SW 1271 (cell line): ENCODE results near the gene CPSF3.

Experiments
- DNase-seq, 2 experiments: peaks; one replicate each; lab custom pipeline; 2025; lab: John Stamatoyannopoulos, UW

Gene CPSF3

DNA sequence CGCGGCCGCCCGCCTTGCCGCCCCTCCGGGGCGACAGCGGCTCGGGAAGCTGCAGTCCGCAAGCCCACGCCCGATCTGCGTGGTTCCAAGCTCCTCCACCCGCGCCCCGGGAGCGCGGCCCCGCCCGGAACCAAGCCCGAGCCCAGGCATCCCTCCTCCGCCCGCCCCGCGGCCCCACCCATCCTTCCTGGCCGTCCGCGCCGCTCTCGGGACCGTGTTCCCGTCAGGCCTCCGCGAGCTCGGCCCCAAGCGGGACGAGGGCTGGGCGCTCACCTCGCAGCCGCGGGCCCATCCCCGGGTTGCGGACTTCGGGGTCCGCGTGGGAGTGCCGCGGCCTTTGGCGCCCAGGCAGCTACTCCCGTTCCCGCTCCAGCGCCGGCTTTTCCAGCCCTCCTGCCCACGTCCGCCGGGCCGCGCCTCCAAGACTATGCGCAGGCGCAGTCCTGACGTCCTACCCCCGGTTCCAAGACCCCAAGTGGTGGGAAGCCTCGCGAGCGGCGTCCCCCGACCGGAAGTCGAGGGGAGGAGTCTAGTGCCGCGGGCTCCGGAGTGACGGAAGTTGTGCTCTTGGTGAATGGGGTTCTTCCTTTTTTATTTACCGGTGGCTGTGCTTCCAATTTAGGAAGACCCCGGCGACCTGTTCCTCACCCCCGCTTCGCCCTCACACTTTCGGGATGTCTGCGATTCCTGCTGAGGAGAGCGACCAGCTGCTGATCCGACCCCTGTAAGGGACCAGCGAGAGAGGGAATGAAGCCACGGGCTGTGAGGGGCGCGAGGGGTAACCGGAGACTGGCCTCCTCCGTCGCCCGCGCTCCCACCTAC is at the start of gene CPSF3, which contains the start of gene ITGB1BP1:
Gene CPSF3, plus strand, starts transcription at position 555 of the 822 bp plus-strand sequence. Its CDS starts 120 bp downstream, at position 675.
Gene ITGB1BP1, minus strand, starts transcription at position 429 of the 822 bp plus-strand sequence. CDS start 4,831 bp downstream, outside the sequence.
- peak; percentile 93 to 95 for DNase-seq

DNA sequence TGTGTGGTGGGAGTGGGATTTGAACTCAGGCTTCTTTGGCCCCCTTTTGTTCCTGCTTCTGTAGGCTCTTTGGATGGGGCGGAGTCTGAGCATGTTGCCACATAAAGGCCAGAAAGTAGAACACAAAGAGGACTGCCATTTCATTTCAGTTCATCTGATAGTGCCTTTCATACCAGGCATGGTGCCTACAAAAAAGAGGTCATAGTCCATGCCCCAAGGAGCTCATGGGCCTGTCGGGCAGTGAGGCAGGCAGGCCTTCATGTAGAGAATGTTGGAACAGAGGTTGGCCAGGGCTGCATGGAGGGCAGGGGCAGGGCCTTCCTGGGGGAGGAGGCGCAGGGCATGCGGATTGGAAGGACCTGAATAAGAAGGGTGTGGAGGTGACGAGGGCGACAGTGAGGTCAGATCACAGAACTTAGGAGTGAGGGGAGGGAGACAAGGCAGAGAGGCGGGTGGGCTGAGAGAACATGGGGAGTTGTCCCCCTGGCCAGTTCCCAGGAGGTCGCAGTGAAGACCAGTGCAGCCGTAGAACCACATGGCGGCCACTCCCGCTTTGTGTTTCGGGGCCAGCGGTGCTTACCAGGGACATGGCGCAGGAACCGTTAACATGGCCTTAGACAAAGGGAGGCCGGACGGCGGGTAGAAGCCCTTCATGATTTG is 49.3 kb upstream of the CPSF3 start:
- DNase-seq, result no peak

DNA sequence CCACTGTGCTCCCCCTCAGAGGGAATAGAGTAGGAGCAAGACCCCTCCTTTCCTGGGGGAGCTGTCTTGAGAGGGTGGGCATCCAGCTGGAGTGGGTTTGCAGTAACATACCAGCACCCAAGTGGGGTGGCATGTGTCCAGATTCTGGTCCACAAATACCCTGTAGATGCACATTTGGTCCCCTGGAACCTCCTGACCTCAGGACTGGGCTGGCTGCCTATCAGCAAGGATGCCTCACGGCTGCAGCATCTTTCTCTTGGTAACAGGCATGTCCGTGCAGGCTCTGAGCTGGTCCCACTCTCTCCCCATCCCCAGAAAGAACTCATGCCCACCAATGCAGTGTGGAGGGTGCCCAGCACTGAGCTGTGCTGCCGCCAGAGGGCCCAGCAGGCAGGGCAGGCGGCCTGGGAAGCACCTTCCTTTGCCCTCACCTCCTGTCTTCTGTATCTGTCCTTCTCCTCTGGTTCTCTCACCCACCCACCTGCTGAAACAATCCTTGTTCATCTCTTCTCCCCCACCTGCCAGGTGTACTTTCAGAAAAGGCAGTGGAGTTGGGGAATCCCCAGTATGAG is 47.5 kb upstream of the CPSF3 start:
- DNase-seq, result no peak

DNA sequence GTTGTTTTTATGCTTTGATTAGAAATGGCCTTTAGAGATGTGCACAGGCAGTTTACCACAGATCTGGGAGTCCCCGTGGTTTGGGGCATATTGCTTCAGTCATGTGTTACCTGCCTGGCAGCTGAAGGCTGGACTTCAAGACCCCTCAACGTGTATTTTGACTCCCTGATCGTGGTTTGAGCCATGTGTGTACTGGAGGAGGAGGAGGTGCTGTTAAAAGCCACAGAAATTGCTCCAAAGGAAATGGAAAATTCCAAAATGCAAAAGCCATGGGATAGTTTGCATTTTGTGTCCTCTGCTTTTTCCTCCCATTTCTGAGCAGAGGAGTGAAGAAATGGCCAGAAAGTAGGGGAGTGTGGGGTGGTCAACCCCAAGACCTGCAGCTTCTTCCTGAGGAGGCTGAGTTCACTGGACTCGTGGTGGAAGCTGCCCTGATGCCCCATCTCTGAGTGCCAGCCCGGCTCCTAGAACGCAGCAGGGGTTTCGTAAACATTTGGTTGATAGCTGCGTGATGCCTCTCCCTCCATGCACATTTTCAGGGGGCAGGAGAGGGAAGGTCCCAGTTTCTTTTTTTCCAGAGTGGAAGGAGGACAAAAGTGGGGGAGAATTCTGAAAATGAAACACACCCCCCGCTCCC is 45.9 kb upstream of the CPSF3 start:
- no peak for DNase-seq

DNA sequence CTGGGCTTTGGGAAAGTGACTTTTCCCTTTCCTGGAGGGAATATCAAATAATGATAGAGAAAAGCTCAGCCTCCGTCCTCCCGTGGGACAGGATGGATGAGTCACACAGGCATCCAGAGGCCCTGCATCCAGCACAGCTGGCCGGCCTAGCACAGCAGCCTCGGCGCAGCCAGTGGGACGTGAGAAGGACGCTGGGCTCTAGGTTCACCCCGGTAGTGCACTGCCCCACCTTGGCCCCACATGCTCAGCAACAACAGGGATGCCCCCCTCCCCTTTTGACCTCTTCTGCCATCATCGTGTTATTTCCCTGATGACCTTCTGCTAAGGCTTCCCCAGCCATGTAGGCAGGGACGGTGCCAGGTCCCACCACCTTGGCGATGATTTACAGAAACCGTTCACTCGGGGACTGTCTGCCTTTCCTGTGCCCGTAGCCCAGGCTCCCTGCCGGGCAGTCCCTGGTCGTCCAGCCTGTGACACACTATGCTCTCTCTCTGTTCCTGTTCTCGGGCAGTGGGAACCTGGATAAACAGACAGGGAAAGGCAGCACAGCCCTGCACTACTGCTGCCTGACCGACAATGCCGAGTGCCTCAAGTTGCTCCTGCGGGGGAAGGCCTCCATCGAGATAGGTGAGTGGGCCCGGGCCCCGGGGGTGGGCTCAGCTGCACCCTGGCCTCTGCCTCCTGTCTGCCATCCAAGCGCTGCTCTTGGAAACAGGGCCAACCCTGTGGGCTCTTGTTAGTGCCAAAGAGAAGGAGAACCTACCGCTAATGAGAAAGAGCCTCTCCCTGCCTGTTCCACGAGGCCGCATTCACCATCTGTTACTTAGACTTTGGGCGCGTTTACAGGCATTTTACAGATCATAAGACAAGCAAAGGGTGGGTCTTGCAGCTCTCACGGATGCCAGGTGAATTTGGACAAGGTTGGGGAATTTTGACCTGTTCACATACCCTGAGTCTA is 44.7 kb upstream of the CPSF3 start:
- peak in 1 of 2 experiments; percentile 47 for DNase-seq

DNA sequence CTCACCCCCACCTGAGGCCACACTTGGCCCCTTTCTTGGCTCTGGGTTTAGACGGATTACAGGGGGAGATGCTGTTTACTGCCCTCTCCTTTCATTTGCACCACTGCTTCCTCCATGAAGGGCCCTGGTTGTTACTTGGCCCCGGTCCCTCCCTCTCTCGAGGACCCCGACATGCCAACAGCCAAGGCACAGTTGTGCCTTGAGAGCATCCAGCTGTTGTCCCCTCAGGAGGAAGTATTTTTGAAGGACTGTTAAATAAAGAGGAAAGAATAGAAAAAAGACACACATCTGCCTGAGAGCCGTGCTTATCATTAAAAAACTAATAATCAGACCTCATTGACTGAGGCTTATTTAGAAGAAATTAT is 44.1 kb upstream of the CPSF3 start:
- no peak for DNase-seq

DNA sequence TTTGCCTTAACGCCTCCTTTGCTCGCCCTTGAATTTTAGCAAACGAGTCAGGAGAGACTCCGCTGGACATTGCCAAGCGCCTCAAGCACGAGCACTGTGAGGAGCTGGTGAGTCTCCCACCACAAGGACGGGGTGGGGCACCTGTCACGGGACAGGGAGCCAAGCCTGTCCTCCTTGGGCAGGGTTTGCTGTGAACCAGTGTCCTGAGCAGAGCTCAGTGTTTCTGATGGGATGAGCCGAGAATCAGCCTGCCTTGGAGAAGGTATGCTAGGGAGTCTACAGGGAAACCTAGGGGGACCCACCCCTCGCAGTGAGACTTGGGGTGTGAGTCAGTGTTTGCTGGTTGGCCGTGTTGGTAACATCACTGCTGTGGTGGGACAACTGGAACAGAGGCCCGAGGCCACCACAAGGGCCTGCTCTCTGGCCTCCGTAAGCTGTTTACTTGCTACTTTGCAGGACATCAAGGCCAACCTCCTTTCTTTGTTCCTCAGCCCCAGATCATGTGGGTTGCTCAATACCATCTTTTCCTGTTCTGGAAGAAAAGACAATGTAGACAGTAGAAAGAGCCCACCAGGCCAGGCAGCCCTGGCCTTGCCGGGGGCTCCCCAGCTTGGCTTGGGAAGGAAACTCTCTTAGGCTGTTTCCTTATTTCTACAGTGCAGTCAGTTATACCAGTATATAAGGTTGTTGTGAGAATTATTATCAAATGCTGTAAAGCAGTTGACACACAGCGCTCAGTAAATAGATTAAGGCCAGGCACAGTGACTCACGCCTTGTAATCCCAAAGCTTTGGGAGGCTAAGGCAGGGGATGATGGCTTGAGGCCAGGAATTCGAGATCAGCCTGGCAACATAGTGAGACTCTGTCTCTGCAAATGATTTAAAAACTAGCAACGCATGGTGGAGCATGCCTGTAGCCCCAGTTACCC is 42.5 kb upstream of the CPSF3 start:
- DNase-seq, result no peak

DNA sequence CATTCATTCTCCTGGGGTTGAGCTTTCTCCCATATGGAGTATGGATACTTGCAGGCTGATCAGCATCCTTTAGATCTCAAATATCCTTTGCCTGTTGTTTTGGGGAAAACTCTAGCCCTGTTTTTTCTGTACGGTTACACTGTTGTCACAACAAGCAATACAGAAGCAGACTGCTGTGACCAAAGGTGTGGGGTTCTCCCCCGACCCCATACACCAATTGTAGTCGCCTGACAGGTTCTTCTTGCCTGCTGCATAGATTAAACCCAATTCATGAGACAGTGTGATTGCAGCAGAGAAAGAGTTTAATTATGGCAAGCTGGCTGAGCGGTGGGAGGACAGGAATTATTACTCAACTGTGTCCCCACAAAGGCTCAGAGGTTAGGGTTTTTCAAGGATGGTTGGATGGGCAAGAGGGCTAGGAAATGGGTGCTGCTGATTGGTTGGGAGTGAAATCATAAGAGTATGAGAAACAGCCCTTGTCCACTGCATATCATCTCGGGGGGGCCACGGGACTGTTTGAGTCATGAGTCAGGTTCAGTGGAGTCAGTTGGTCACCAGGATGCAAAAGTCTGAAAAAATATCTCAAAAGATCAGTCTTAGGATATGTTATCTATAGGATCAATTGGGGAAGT is 40.7 kb upstream of the CPSF3 start:
- DNase-seq, result no peak

DNA sequence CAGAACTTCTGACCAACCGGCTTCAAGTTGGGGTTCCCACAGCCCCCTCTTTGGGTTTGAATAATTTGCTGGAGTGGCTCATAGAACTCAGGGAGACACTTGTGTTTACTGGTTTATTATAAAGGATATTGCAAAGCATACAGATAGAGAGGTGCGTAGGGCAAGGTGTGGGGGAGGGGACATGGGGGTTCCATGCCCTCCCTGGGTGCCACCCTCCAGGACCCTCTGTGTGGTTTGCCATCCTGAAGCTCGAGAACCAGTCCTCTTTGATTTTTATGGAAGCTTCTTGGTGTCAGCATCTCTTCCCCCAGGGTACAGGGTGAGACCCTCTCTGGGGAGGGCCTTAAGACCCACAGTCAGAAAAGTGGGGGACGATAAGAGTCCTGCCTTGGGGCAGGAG is 38.9 kb upstream of the CPSF3 start:
- DNase-seq, result no peak

DNA sequence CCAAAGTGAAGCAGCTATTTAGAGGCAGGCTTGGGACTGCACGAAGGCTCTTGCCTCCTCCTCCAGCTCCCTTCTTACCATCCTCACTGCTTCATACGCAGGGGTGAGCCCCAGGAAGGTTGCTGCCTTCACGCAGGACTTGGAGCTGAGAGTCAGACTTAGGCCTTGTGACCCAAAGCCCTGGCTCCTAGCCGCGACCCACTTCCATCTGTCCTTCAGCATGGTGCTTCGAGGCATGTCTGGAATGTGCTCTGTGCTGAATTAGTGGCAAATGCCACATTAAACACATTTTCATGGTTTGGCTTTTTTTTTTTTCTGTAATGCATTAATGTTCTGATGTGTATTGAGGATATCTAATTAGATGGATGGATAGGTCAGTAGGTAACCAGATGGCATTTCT is 37.6 kb upstream of the CPSF3 start:
- no peak for DNase-seq

DNA sequence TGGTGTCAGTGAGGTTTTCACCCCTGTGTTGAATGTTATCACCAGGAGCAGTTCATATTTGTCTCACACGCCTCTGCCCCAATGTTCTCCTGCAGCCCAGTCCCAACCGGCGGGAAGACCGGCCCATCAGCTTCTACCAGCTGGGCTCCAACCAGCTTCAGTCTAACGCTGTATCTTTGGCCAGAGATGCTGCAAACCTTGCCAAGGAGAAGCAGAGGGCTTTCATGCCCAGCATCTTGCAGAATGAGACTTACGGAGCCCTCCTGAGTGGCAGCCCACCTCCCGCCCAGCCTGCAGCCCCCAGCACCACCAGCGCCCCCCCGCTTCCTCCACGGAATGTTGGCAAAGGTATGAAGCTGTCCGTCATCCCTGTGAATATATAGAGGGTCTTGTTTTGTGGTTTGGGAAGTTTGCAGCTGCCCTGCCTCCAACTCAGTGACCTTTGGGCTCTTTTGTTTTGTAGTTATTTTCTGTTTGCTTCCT is 35.2 kb upstream of the CPSF3 start:
- DNase-seq, result no peak

DNA sequence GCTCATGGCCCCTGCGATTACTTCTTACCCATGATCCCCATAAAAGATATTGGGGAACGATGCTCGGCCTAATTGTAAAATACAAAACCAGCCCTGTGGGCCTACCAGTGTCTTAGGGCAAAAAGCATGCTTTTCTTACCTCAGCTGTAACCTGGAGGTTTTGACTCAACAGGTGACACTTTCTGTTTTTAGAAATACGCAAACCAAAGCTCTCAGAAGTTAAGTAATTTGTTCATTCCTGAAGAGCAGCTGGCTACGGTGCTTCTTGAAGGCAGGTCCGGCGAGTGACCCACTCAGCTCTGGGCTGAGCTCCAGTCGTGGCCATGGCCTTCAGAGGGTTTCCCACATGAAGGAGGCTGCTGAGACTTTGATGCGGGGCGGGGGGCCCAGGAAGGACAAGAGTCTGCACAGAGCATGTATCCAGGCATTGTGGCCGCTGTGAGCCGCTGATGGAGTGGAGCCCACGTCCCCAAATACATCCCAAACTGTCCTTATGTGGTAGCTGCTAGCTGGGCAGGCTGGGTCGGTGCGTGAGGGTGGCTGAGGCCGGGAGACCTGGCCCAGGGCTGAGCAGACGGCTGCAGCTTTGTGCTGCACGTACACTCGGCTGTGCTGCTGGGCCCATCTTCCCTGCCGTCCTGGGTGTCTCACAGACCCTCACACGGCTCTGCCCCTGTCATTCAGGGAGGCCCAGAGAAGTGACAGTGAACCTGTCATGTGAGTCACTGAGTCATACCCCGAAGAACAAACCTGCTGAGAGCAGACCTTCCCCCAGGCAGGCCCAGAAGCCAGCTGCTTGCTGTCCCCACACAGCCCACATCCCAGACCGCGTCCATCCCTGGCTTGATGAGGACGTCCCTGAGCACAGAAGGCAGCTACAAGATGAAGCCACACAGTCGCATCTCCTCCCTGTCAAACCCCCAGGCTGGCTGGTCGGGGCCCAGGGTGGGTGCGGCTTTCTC is 34.2 kb upstream of the CPSF3 start:
- no peak for DNase-seq

DNA sequence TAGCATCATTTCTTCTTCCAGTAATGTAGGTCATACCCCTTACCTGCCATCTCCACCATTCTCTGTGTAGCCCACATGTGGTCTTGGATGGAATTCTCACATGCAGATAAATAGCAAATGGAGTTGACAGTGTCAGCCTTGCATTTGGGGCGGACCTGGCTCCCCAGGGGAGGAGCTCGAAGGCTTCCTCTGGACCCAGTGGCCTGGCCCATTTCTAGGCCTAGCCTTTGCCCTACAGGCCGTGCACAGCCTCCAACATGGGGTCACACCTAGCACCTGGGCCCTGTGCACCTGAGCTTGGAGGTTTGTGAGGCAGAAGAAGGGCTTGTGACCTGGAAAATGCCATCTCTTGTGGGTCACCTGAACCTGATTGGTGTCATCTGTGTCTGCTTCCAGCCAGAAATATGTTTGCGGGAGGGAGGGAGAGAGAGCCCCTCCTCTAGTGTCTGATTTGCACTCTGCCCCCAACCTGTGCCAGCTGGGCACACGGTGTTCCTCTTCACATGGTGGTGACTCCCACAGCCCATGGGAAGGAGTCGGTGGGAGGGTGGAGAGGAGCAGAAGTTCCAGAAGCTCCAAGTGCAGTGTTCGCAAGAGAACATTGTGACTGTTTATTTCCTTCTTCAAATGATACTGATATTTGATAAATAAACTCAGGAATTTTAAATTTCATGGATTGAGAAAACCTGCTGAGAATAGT is 33.2 kb upstream of the CPSF3 start:
- DNase-seq, result no peak

DNA sequence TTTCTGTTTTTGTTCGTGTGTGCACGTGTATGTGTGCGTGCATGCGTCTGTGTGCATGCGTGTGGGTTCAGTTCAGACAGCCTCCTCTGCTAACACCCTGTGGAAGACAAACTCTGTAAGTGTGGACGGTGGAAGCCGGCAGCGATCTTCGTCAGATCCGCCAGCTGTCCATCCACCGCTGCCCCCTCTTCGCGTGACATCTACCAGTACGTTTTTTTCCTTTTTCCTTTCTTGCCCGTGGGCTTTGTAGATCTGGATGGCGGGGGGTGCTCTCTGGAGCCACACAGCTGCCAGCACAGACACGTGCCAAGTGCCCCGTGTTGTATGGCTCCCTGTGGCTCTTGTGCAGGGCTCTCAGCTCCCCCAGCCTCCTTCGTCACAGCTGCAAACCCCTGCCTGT is 32.5 kb upstream of the CPSF3 start:
- no peak for DNase-seq

DNA sequence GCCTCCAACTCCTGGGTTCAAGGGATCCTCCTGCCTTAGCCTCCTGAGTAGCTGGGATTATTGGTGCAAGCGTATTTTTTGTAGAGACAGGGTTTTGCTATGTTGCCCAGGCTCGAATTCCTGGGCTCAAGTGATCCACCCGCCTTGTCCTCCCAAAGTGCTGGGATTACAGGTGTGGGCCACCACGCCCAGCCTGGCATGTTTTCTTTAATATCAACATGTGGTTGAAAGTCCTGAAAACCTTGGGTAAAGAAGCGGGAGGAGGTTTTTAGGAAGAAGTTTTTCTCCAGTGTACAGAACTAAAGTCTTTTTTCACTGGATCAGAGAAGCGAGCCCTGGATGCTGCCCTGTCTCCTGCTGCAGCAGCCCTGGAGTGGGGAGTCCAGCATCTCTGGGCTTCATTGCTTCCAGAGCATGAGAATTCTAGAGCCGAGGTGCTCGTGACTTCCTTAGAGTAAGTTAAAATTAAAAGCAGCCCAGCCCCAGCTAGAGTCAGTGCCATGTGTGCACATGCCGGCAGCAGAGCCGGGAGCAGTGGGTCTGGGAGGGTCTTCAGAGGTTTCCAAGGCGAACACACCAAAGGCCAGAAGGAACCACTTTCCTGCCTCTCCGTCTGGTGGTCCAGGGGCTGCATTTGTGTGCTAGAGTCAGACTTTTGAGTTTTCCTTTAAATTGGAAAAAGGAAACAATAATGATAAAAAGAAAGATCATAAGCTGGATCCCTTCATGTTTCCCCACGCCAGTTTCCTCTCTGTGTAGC is 31.3 kb upstream of the CPSF3 start:
- DNase-seq, result no peak

DNA sequence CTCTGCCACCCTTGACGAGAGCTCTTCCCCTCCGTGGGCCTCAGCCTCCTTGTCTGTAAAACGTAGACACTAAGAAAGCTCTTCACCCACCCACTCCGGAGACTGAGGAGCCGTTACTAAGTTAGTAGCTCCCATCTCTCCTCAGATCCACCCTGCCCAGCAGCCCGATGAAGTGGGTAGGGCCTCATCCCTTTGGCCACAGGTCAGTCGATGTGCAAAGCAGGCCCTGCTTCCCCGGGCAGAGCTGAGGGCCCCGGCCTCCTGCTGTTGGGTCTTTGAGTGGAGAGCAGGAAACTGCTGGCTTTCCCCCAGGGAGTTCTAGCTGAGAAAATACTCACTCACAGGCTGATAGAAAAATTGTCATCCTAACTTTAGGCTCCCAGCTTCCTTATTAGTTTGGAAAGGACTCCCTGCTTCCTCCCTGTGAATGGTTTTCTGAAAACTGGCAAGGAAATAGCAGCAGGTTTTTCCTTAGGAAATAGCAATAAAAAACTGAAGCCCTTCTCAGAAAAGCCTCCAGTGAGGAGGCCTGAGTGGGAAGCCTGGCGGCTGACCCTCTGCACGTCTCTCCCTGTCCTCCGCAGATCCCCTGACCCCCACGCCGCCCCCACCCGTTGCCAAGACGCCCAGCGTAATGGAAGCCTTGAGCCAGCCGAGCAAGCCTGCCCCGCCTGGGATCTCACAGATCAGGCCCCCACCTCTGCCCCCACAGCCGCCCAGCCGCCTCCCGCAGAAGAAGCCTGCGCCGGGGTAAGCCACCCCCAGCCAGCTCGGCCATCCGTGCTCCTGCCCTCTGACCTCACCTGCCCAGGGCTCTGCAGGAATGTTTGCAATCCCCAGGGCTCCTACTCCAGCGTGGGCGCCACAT is 30.3 kb upstream of the CPSF3 start:
- DNase-seq, result no peak
